Uterus (tissue), 4 donors: ENCODE measurements around the gene SPIN2B. TPM values are rescaled to one million over a fixed set of nuclear protein-coding genes. Genes with fewer than 3 reads are reported as not detected.
"Not testable (repeated sequence)": the region's sequence is repeated elsewhere in the genome, so short reads cannot be mapped to it uniquely, and the experiment has no call there.

ENCODE experiments used
- DNase-seq, 2 donors: peaks; one replicate each; pipeline ENCODE4 v3.0.0-alpha.2; 2019 to 2020
- H3K27ac ChIP-seq, 2 donors: fragments of 200-600 bp; sonication (generic); 1 replicate in 1 of 2; 2 replicates in 1 of 2; pipeline ENCODE4 v1.5.1; 2016 to 2018
- H3K27me3 ChIP-seq, 2 donors: fragments of 200-600 bp; sonication (generic); one replicate each; pipeline ENCODE4 v1.5.1; 2018 to 2019; ENCODE audit warnings: control low read depth in 1 of 2
- H3K36me3 ChIP-seq, 2 donors: fragments of 200-600 bp; sonication (generic); one replicate each; pipeline ENCODE4 v1.5.1; 2019; ENCODE audit warnings: control low read depth in 1 of 2
- H3K4me1 ChIP-seq, 2 donors: fragments of 200-600 bp; sonication (generic); one replicate each; pipeline ENCODE4 v1.5.1; 2018 to 2019; ENCODE audit warnings: control low read depth in 1 of 2
- H3K4me3 ChIP-seq, 2 donors: fragments of 200-600 bp; sonication (generic); 1 replicate in 1 of 2; 2 replicates in 1 of 2; pipeline ENCODE4 v1.5.1; 2018 to 2019; ENCODE audit warnings: mild to moderate bottlenecking in 1 of 2
- H3K9me3 ChIP-seq, 2 donors: fragments of 200-600 bp; sonication (generic); one replicate each; pipeline ENCODE4 v1.5.1; 2019; ENCODE audit warnings: control low read depth in 1 of 2
- POLR2A ChIP-seq, 2 donors: fragments of 450-650 bp; IDR thresholded peaks; one replicate each; pipeline ENCODE4 v1.6.1; 2016; ENCODE audit warnings: antibody characterized with exemption in 2 of 2, mild to moderate bottlenecking in 1 of 2, moderate library complexity in 1 of 2
- intact Hi-C: fragments of 100-400 bp; cut with DNase I; formaldehyde crosslinking; loops from one replicate; pipeline ENCODE4 v1.15.1; 2023; ENCODE audit warnings: low total_unique reads
- total RNA-seq, 4 donors: library from RNA; depleted of rRNA in 3 of 4; stranded (reverse); fragments of >200 nt in 3 of 4; gene quantifications; one replicate each; pipeline versions ENCODE4 v1.1.0 to v1.2.4, GENCODE V29; 2014 to 2023
- TF ChIP-seq, protein P1 (sequence below), 4 experiments: fragments of 200-600 bp in 2 of 4; fragments of 450-650 bp in 2 of 4; sonication (generic) in 2 of 4; IDR thresholded peaks; one replicate each; pipeline ENCODE4 v1.5.1; 2016 to 2019; ENCODE audit warnings: antibody characterized with exemption in 4 of 4, mild to moderate bottlenecking in 2 of 4, moderate library complexity in 1 of 4
- donor health status: DM: yes; HTN: yes; CAD: no.

The SPIN2B gene
- total RNA-seq, 4 donors from 2014 or later, result 2.4 to 14.3 (median 12.5) TPM

DNA sequence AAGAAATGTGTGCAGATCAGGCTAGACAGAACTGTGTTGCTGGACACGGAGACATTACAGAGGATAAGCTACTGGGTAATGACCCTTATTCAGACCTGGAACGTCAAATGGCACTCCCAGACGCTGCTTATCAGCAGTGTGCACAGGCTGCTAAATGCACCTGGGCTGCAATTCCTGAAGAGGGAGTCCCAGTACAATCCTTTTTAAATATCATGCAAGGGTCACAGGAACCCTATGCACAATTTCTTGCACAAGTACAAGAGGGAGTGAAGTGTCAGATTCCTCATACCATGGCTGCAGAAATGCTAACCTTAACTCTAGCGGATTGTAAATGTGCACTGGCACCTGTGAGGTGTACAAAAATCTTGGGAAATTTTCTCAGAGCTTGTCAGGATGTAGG, 16.9 kb downstream of the SPIN2B start:
- peaks cover 0 to 6% of the 10 kb centered on the region in 2 donors for H3K9me3 ChIP-seq
- H3K4me1 ChIP-seq, result no peaks in the 10 kb centered on the region
- H3K4me3 ChIP-seq, result no peak overlapping the region
- no peaks in the 10 kb centered on the region for H3K36me3 ChIP-seq
- H3K27ac ChIP-seq, result no peak overlapping the region
- H3K27me3 ChIP-seq, result no peaks in the 10 kb centered on the region
- DNase-seq, result no peak
- intact Hi-C loops, result no loop called here
- no peak for TF ChIP-seq POLR2A (IDR thresholded peaks at IDR 0.05)
- TF ChIP-seq, protein P1, sequence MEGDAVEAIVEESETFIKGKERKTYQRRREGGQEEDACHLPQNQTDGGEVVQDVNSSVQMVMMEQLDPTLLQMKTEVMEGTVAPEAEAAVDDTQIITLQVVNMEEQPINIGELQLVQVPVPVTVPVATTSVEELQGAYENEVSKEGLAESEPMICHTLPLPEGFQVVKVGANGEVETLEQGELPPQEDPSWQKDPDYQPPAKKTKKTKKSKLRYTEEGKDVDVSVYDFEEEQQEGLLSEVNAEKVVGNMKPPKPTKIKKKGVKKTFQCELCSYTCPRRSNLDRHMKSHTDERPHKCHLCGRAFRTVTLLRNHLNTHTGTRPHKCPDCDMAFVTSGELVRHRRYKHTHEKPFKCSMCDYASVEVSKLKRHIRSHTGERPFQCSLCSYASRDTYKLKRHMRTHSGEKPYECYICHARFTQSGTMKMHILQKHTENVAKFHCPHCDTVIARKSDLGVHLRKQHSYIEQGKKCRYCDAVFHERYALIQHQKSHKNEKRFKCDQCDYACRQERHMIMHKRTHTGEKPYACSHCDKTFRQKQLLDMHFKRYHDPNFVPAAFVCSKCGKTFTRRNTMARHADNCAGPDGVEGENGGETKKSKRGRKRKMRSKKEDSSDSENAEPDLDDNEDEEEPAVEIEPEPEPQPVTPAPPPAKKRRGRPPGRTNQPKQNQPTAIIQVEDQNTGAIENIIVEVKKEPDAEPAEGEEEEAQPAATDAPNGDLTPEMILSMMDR (IDR thresholded peaks at IDR 0.05), result no peak

DNA sequence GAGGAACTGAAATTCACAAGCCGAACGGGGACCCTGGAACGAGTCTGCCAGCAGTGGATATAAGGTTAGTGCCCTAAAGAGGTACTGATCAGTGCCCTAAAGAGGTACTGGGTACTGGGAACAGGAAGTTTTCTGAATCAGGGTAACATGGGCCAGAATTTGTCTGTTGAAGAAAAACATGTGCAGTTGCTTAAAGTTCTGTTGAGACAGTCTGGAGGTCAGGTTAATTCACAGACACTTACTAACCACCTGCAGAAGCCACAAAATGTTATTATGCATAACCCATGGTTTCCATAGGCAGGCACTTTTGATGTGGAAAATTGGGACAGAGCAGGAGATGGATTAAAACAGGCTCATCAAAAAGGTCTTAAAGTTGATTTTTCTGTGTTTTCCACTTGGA, 17.9 kb downstream of the SPIN2B start:
- Histone ChIP-seq H3K4me1 (no peaks in the 10 kb centered on the region), H3K4me3 (no peak overlapping the region), H3K9me3 (peaks cover 0 to 6% of the 10 kb centered on the region in 2 donors), H3K36me3 (no peaks in the 10 kb centered on the region), H3K27me3 (no peaks in the 10 kb centered on the region), H3K27ac (no peak overlapping the region)
- no peak for TF ChIP-seq POLR2A (IDR thresholded peaks at IDR 0.05)
- TF ChIP-seq, protein P1 (IDR thresholded peaks at IDR 0.05), result no peak
- intact Hi-C loops, result no loop called here
- DNase-seq, result no peak

DNA sequence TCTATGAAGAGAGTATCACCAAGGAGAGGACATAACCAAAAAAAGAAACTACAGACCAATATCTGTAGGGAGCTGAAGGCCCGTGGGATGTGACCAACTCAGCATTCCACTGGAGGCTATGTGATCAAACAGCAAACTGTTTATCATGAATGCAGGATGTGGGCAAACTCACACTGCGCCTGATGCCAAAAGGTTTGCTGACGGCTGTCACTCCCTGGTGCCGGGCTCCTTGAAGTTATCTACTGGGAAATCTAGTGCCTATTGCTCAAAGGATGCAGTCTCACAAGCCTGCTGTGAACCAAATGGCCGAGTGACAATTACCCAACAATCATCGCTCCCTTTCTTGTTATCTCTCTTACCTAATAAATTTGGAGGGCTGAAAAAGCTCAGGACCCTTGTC, 18.4 kb downstream of the SPIN2B start:
- H3K4me3 ChIP-seq, H3K27me3 ChIP-seq, H3K9me3 ChIP-seq, intact Hi-C loops, H3K36me3 ChIP-seq, H3K4me1 ChIP-seq, DNase-seq, H3K27ac ChIP-seq: not testable (repeated sequence)

DNA sequence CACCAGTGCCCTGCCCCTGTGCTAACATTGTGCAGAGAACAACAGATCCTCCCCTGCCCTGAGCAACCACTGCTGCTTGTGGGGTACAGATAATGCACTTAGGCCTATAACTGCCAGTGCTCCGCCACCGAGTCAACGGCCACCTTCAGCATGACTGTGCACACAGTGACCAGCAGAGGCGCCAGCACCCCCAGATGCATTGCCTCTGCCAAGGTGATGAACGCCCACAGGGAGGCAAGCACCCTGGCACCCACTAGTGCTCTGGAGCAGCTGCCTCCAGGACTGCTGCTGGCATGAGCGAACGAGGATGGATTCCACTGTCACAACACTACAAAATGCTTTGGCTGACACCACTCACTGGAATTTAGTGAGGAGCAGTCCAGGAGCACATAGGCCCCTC, 38.2 kb downstream of the SPIN2B start:
- H3K4me1 ChIP-seq, result no peaks in the 10 kb centered on the region
- H3K27me3 ChIP-seq, result no peaks in the 10 kb centered on the region
- no peak overlapping the region for H3K27ac ChIP-seq
- intact Hi-C loops, result no loop called here
- no peak for TF ChIP-seq POLR2A (IDR thresholded peaks at IDR 0.05)
- TF ChIP-seq, protein P1 (IDR thresholded peaks at IDR 0.05), result no peak
- H3K4me3 ChIP-seq, result no peak overlapping the region
- DNase-seq, result no peak
- no peaks in the 10 kb centered on the region for H3K9me3 ChIP-seq
- no peaks in the 10 kb centered on the region for H3K36me3 ChIP-seq

DNA sequence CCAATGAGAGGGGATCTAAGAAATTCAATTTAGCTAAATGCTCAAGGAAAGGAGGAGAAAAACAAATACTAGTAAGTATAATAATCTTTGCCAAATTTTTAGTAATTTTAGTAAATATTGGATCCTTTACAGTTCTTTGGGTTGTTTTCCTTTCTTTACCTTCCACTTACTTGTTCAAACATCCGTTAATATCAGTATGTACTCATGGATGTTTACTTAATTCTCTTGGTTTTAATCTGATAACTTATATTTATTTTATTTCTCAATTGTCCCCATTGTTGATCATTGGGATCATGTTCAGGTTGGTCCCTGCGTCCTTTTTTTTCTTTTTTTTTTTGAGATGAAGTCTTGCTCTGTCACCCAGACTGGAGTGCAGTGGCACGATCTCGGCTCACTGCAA, 46.9 kb downstream of the SPIN2B start:
- TF ChIP-seq POLR2A (IDR thresholded peaks at IDR 0.05), result no peak
- TF ChIP-seq, protein P1 (IDR thresholded peaks at IDR 0.05), result no peak
- intact Hi-C loops, result no loop called here
- H3K9me3 ChIP-seq, result no peaks in the 10 kb centered on the region
- no peaks in the 10 kb centered on the region for H3K4me1 ChIP-seq
- H3K27ac ChIP-seq, result no peak overlapping the region
- no peaks in the 10 kb centered on the region for H3K36me3 ChIP-seq
- no peaks in the 10 kb centered on the region for H3K27me3 ChIP-seq
- DNase-seq, result no peak
- no peak overlapping the region for H3K4me3 ChIP-seq
